Colonic mucosa (tissue), 4 donors: Measurements from ENCODE around the gene ESRRA. TPM values are rescaled to one million over a fixed set of nuclear protein-coding genes. Genes with fewer than 3 reads are reported as not detected.

Source experiments
- DNase-seq: peaks from one replicate; pipeline ENCODE4 v3.0.0-alpha.2; 2020
- H3K27ac ChIP-seq: fragments of 200-600 bp; one replicate; pipeline ENCODE4 v1.8.0; 2021
- H3K27me3 ChIP-seq: fragments of 200-600 bp; one replicate; pipeline ENCODE4 v1.8.0; 2021
- H3K36me3 ChIP-seq: fragments of 200-600 bp; one replicate; pipeline ENCODE4 v1.8.0; 2021
- H3K4me1 ChIP-seq: fragments of 200-600 bp; one replicate; pipeline ENCODE4 v1.8.0; 2021; ENCODE audit warnings: mild to moderate bottlenecking
- H3K4me3 ChIP-seq: fragments of 200-600 bp; one replicate; pipeline ENCODE4 v1.8.0; 2021
- H3K9ac ChIP-seq, 2 donors: one replicate each; pipeline ENCODE4 v1.7.0; 2013; ENCODE audit warnings: control low read depth in 2 of 2, low read depth in 2 of 2, low read length in 2 of 2
- H3K9me3 ChIP-seq: fragments of 200-600 bp; one replicate; pipeline ENCODE4 v1.8.0; 2021
- CTCF ChIP-seq: fragments of 200-600 bp; IDR thresholded peaks from one replicate; pipeline ENCODE4 v1.8.0; 2022; ENCODE audit warnings: antibody characterized with exemption, mild to moderate bottlenecking
- intact Hi-C: fragments of 100-400 bp; cut with DNase I; formaldehyde crosslinking; loops from one replicate; pipeline ENCODE4 v1.14.1; 2022
- total RNA-seq, 2 donors: library from RNA; stranded (reverse); fragmentation: NEBNext Ultra II Directional in 1 of 2; extraction: Animal tissue kit (Norgen Biotek cat#: 25700) in 1 of 2; gene quantifications; one replicate each; pipeline ENCODE4 v1.2.1, GENCODE V29; 2021
- donor health status: healthy.
- donor health status: DM: no; HTN: no; CAD: no.
- donor health status: DM: no; HTN: no; CAD: no.

Gene ESRRA
- total RNA-seq, 2 donors from 2014 or later = 150 to 187 TPM

DNA sequence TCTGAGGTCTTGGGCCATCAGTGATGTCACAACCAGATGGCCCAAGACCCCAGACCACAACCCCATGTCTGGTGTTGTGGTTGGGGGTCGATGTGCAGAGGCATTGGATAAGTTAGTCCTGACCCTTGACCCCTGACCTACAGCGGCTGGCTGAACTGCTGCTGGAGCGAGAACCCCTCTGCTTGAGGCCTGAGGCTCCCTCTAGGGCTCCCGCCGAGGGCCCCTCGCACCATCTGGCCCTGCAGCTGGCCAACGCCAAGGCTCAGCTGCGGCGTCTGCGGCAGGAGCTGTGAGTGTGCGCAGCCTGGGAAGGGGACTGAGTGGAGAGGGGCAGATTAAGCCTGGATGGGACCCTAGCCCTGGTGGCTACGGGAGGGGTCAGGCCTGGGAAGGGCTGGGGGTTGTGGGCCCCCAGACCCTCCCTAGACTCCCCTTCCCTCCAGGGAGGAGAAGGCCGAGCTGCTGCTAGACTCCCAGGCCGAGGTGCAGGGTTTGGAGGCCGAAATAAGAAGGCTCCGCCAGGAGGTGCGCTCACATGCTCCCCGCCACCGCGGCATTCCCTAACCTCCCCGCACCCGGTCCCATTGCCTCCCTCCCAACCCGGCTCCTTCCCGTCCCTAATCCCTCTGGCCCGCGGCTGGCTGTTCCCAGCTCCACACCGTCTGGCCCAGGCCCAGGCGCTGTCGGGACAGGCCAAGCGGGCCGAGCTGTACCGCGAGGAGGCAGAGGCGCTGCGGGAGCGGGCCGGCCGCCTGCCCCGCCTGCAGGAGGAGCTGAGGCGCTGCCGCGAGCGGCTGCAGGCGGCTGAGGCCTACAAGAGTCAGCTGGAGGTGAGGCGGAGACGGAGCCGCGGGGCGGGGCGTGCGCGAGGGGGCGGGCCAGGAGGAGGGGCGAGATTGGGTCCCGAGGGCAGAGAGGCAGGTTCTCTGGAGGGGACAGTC, 36.8 kb downstream of the ESRRA start:
- Histone ChIP-seq H3K9me3 (no peaks in the 10 kb centered on the region), H3K4me1 (peaks cover 7% of the 10 kb centered on the region), H3K9ac (peak overlapping the region; percentile 52 to 81), H3K4me3 (peak overlapping the region; percentile 36), H3K27me3 (no peaks in the 10 kb centered on the region), H3K27ac (peak overlapping the region; percentile 29), H3K36me3 (no peaks in the 10 kb centered on the region)
- TF ChIP-seq CTCF = peak; percentile 41
- peak; percentile 97 for DNase-seq
- intact Hi-C loops = no loop called here

GRCh38 chr11:64342869-64343745, 37.8 kb downstream of the ESRRA start:
- Histone ChIP-seq H3K36me3 (no peaks in the 10 kb centered on the region), H3K4me1 (peaks cover 7% of the 10 kb centered on the region), H3K9ac (peak overlapping the region in 1 of 2 donors; percentile 19), H3K9me3 (no peaks in the 10 kb centered on the region), H3K4me3 (peak overlapping the region; percentile 36), H3K27me3 (no peaks in the 10 kb centered on the region), H3K27ac (no peak overlapping the region)
- TF ChIP-seq CTCF = no peak
- intact Hi-C loops = no loop called here
- no peak for DNase-seq

DNA sequence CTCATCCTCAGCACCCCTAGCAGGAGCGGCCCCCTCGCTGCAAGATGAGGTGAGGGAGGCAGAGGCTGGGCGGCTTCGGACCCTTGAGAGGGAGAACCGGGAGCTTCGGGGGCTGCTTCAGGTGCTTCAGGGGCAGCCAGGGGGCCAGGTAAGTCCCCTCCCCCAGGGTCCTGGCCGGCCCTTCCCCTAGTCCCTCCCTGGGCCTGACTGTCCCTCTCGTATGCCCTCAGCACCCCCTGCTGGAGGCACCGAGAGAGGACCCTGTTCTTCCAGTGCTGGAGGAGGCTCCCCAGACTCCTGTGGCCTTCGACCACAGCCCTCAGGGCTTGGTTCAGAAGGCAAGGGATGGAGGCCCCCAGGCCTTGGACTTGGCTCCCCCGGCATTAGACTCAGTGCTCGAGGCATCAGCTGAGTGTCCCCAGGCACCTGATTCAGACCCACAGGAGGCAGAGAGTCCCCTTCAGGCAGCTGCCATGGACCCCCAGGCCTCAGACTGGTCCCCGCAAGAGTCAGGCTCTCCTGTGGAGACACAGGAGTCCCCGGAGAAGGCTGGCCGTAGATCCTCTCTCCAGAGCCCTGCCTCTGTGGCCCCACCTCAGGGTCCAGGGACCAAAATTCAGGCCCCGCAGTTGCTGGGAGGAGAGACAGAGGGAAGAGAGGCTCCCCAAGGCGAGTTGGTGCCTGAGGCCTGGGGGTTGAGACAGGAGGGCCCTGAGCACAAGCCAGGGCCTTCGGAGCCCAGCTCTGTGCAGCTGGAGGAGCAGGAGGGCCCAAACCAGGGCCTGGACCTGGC, 38.6 kb downstream of the ESRRA start:
- Histone ChIP-seq H3K27ac (no peak overlapping the region), H3K9ac (no peak overlapping the region), H3K4me1 (peaks cover 7% of the 10 kb centered on the region), H3K9me3 (no peaks in the 10 kb centered on the region), H3K36me3 (no peaks in the 10 kb centered on the region), H3K27me3 (no peaks in the 10 kb centered on the region), H3K4me3 (no peak overlapping the region)
- peak; percentile 30 for TF ChIP-seq CTCF
- DNase-seq = peak; percentile 55
- intact Hi-C loops = no loop called here

DNA sequence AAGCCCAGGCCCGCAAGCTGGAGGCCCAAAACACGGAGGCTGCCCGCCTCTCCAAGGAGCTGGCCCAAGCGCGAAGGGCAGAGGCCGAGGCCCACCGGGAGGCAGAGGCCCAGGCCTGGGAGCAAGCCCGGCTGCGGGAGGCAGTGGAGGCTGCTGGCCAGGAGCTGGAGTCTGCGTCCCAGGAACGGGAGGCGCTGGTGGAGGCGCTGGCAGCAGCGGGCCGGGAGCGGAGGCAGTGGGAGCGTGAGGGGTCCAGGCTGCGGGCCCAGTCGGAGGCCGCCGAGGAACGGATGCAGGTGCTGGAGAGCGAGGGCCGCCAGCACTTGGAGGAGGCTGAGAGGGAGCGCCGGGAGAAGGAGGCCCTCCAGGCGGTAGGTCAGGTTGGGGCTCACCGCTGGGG, 39.5 kb downstream of the ESRRA start:
- intact Hi-C loops = no loop called here
- TF ChIP-seq CTCF = no peak
- no peaks in the 10 kb centered on the region for H3K36me3 ChIP-seq
- H3K27me3 ChIP-seq = no peaks in the 10 kb centered on the region
- no peaks in the 10 kb centered on the region for H3K9me3 ChIP-seq
- H3K27ac ChIP-seq = no peak overlapping the region
- DNase-seq = no peak
- H3K4me1 ChIP-seq = peaks cover 7% of the 10 kb centered on the region
- no peak overlapping the region for H3K9ac ChIP-seq
- no peak overlapping the region for H3K4me3 ChIP-seq
